ENCODE results near the gene MED9.

DNA sequence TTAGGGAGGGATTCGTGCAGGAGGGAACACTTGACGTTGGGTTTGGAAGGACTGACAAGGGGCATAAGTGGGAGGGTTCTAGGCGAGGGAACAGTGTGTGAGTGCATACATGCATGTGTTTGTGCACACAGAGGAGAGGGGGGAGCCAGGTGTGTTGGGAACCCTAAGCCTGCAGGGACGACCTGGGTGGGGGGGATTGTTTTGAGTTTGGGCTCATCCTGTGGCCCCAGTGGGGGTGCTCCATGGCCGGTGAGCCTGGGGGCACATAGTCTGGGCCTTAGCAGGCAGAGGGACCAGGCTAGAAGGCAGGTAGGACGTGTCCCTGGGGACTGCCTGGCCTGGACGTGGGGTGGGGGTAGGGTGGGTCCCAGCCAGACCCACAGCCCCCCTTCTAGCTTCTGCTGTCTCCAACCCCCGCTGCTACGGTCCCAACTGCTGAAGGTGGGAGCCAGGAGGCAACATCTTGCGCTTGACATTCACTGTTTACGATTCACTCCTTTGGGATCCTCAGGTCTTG lies 31.3 kb downstream of the MED9 start:
- TF ChIP-seq MEF2A (IDR thresholded peaks at IDR 0.05; ENCODE audit: borderline replicate concordance, low read depth) (no peak), TAF1 (IDR thresholded peaks at IDR 0.05; ENCODE audit: borderline replicate concordance, low read depth, low read length) (no peak), POLR2AphosphoS5 (IDR thresholded peaks at IDR 0.05; ENCODE audit: low read depth, low read length) (no peak), NFIC (IDR thresholded peaks at IDR 0.05; ENCODE audit: borderline replicate concordance) (no peak), GATA2 (CRISPR knock-in tag; IDR thresholded peaks at IDR 0.05) (no peak), EP300 (IDR thresholded peaks at IDR 0.05; ENCODE audit: borderline replicate concordance in 1 of 2, low read depth in 1 of 2, low read length in 1 of 2) (no peak), YY1 (IDR thresholded peaks at IDR 0.05; ENCODE audit: low read depth) (no peak), ELF1 (IDR thresholded peaks at IDR 0.05) (no peak), MXI1 (IDR thresholded peaks at IDR 0.05; ENCODE audit: low read depth, low read length) (no peak)
- TF ChIP-seq, protein P1, sequence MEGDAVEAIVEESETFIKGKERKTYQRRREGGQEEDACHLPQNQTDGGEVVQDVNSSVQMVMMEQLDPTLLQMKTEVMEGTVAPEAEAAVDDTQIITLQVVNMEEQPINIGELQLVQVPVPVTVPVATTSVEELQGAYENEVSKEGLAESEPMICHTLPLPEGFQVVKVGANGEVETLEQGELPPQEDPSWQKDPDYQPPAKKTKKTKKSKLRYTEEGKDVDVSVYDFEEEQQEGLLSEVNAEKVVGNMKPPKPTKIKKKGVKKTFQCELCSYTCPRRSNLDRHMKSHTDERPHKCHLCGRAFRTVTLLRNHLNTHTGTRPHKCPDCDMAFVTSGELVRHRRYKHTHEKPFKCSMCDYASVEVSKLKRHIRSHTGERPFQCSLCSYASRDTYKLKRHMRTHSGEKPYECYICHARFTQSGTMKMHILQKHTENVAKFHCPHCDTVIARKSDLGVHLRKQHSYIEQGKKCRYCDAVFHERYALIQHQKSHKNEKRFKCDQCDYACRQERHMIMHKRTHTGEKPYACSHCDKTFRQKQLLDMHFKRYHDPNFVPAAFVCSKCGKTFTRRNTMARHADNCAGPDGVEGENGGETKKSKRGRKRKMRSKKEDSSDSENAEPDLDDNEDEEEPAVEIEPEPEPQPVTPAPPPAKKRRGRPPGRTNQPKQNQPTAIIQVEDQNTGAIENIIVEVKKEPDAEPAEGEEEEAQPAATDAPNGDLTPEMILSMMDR (IDR thresholded peaks at IDR 0.05): no peak
